GM19240 (cell line): ENCODE measurements around the gene RNLS.

Experiments
- DNase-seq: peaks from one replicate; pipeline ENCODE4 v3.0.0; 2011; ENCODE audit warnings: low spot score; ENCODE audit not compliant: insufficient read length

Gene RNLS

GRCh38 chr10:88236121-88236743 is 346.9 kb downstream of the RNLS start:
- no peak for DNase-seq

- no peak for DNase-seq
Observed at GRCh38 chr10:88234297-88234696, 348.8 kb downstream of the RNLS start.

GRCh38 chr10:88233870-88234269 is 349.2 kb downstream of the RNLS start:
- no peak for DNase-seq

- no peak for DNase-seq
Observed at GRCh38 chr10:88232983-88233543, 350.1 kb downstream of the RNLS start.

- no peak for DNase-seq
Observed at GRCh38 chr10:88232029-88232895, 350.9 kb downstream of the RNLS start.

GRCh38 chr10:88230251-88230650 is 352.9 kb downstream of the RNLS start:
- no peak for DNase-seq

- DNase-seq, result no peak
Observed at GRCh38 chr10:88228130-88228529, 355.0 kb downstream of the RNLS start.

GRCh38 chr10:88227342-88228018 is 355.6 kb downstream of the RNLS start:
- no peak for DNase-seq

GRCh38 chr10:88226891-88227290 is 356.2 kb downstream of the RNLS start:
- no peak for DNase-seq

- DNase-seq, result no peak
Observed at GRCh38 chr10:88226071-88226659, 357.0 kb downstream of the RNLS start.
